Panc1 (cell line): ENCODE results near the gene OR2F2. TPM values are rescaled to one million over a fixed set of nuclear protein-coding genes. Genes with fewer than 3 reads are reported as not detected.

ENCODE experiments used
- ATAC-seq: fragments of 200-7000 bp; cut with Tn5 transposase; 2 replicates; pipeline ENCODE4 v1.9.1; 2020; ENCODE audit warnings: mild to moderate bottlenecking, moderate library complexity
- BruUV-seq: library from RNA; stranded (reverse); fragments of 400-500 nt; replicated peaks from 2 replicates; lab custom pipeline; 2021; lab: Mats Ljungman, UMichigan
- CTCF ChIA-PET: fragments of 300-600 bp; sonication (Branson Sonifier 250); formaldehyde crosslinking; loops from one replicate; lab custom pipeline; 2022; ENCODE audit warnings: antibody characterized with exemption; lab: Charles Lee
- POLR2A ChIA-PET: fragments of 300-600 bp; sonication (Branson Sonifier 250); formaldehyde crosslinking; loops from one replicate; lab custom pipeline; 2022; ENCODE audit warnings: antibody characterized with exemption; lab: Charles Lee
- DNase-seq: peaks from one replicate; pipeline ENCODE4 v3.0.0-alpha.2; 2010; ENCODE audit warnings: low read depth, low spot score
- H3K27ac ChIP-seq: 2 replicates; pipeline ENCODE4 v1.5.1; 2011; ENCODE audit warnings: mild to moderate bottlenecking, low read length, inconsistent platforms
- H3K27me3 ChIP-seq: fragments of 200-500 bp; sonication (Bioruptor generic); 2 replicates; pipeline ENCODE4 v1.6.0; 2014; ENCODE audit warnings: low read length, inconsistent platforms; ENCODE audit not compliant: control insufficient read depth, insufficient read depth
- H3K36me3 ChIP-seq: fragments of 200-500 bp; sonication (Bioruptor generic); 2 replicates; pipeline ENCODE4 v1.5.1; 2014; ENCODE audit warnings: inconsistent platforms, mild to moderate bottlenecking, low read length, moderate library complexity; ENCODE audit not compliant: control insufficient read depth, insufficient read depth
- H3K4me1 ChIP-seq: 2 replicates; pipeline ENCODE4 v1.5.1; 2011; ENCODE audit warnings: inconsistent platforms, mild to moderate bottlenecking, low read length, moderate library complexity; ENCODE audit not compliant: control insufficient read depth, insufficient read depth
- H3K4me3 ChIP-seq, 2 experiments: 2 replicates each; pipeline ENCODE4 v1.5.1; 2011 to 2012; ENCODE audit warnings: low read depth in 2 of 2, low read length in 2 of 2, mild to moderate bottlenecking in 2 of 2, inconsistent platforms in 1 of 2, moderate library complexity in 1 of 2
- H3K9me3 ChIP-seq: fragments of 200-500 bp; sonication (Bioruptor generic); 2 replicates; pipeline ENCODE4 v1.5.1; 2014; ENCODE audit warnings: low read depth, mild to moderate bottlenecking, inconsistent platforms, low read length, moderate library complexity; ENCODE audit not compliant: control insufficient read depth, insufficient read depth
- POLR2AphosphoS5 ChIP-seq: IDR thresholded peaks from 2 replicates; pipeline ENCODE4 v1.6.1; 2012; ENCODE audit warnings: mild to moderate bottlenecking, low read depth, low read length, moderate library complexity
- SIN3A ChIP-seq: IDR thresholded peaks from 2 replicates; pipeline ENCODE4 v1.6.1; 2012; ENCODE audit warnings: low read depth, mild to moderate bottlenecking, low read length, moderate library complexity, borderline replicate concordance; ENCODE audit not compliant: insufficient read depth
- TCF7L2 ChIP-seq: IDR thresholded peaks from 2 replicates; pipeline ENCODE4 v1.6.1; 2011; ENCODE audit warnings: mild to moderate bottlenecking, low read depth, low read length, inconsistent platforms
- in situ Hi-C: cut with HindIII; loops from 2 replicates; pipeline ENCODE4 v1.10.0; 2016; ENCODE audit warnings: low sequenced_read_pairs, low pct_unique_long_range_greater_than_20kb
- intact Hi-C: fragments of 100-400 bp; cut with micrococcal nuclease; formaldehyde crosslinking; loops from one replicate; pipeline ENCODE4 v1.10.0; 2022; ENCODE audit not compliant: unreplicated experiment
- total RNA-seq: library from RNA; stranded (reverse); gene quantifications from one replicate; pipeline ENCODE4 v1.2.1, GENCODE V29; 2021; ENCODE audit not compliant: unreplicated experiment
- TF ChIP-seq, protein P1 (sequence below), 2 experiments: IDR thresholded peaks; 2 replicates each; pipeline ENCODE4 v1.6.1; 2011 to 2012; ENCODE audit warnings: low read depth in 2 of 2, control low read depth in 1 of 2, low read length in 1 of 2, mild to moderate bottlenecking in 1 of 2, moderate library complexity in 1 of 2; ENCODE audit not compliant: insufficient read depth in 1 of 2
- TF ChIP-seq, protein P2 (sequence below): fragments of 450-650 bp; IDR thresholded peaks from 2 replicates; pipeline ENCODE4 v1.5.1; 2017; ENCODE audit warnings: mild to moderate bottlenecking

The OR2F2 gene
- total RNA-seq, 1 experiment from 2014 or later, result not detected

DNA sequence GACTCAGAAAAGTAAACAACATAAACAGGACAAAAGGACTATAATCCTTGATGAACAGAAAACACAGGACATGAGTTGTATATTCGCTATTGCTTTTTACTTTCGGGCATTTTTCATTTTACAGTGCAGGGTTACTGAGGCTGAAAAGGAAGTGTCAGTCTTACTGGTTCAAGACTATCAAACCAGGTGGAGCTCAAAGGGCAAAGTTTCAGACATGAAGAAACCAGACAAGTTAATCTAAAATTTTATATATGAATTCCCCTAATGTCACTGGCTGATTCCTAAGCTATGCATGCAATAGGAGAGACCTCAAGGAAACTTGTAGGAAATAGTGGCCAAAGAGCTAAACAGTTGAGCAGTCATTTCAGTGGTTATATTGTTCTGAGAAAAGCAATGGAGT, 44.5 kb upstream of the OR2F2 start:
- BruUV-seq, result TSS peak; percentile 3
- in situ Hi-C loops, result no loop called here
- no peak for ATAC-seq
- Histone ChIP-seq H3K9me3 (peaks cover 44% of the 10 kb centered on the region), H3K27ac (no peak overlapping the region), H3K4me1 (no peaks in the 10 kb centered on the region), H3K4me3 (no peak overlapping the region), H3K36me3 (no peaks in the 10 kb centered on the region), H3K27me3 (no peaks in the 10 kb centered on the region)
- intact Hi-C loops, result no loop called here
- TF ChIP-seq POLR2AphosphoS5 (no peak), TCF7L2 (no peak), SIN3A (no peak)
- TF ChIP-seq, protein P1, sequence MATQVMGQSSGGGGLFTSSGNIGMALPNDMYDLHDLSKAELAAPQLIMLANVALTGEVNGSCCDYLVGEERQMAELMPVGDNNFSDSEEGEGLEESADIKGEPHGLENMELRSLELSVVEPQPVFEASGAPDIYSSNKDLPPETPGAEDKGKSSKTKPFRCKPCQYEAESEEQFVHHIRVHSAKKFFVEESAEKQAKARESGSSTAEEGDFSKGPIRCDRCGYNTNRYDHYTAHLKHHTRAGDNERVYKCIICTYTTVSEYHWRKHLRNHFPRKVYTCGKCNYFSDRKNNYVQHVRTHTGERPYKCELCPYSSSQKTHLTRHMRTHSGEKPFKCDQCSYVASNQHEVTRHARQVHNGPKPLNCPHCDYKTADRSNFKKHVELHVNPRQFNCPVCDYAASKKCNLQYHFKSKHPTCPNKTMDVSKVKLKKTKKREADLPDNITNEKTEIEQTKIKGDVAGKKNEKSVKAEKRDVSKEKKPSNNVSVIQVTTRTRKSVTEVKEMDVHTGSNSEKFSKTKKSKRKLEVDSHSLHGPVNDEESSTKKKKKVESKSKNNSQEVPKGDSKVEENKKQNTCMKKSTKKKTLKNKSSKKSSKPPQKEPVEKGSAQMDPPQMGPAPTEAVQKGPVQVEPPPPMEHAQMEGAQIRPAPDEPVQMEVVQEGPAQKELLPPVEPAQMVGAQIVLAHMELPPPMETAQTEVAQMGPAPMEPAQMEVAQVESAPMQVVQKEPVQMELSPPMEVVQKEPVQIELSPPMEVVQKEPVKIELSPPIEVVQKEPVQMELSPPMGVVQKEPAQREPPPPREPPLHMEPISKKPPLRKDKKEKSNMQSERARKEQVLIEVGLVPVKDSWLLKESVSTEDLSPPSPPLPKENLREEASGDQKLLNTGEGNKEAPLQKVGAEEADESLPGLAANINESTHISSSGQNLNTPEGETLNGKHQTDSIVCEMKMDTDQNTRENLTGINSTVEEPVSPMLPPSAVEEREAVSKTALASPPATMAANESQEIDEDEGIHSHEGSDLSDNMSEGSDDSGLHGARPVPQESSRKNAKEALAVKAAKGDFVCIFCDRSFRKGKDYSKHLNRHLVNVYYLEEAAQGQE (IDR thresholded peaks at IDR 0.05; ENCODE audit: insufficient read depth in 1 of 2, low read depth in 2 of 2, low read length in 1 of 2), result no peak
- TF ChIP-seq, protein P2, sequence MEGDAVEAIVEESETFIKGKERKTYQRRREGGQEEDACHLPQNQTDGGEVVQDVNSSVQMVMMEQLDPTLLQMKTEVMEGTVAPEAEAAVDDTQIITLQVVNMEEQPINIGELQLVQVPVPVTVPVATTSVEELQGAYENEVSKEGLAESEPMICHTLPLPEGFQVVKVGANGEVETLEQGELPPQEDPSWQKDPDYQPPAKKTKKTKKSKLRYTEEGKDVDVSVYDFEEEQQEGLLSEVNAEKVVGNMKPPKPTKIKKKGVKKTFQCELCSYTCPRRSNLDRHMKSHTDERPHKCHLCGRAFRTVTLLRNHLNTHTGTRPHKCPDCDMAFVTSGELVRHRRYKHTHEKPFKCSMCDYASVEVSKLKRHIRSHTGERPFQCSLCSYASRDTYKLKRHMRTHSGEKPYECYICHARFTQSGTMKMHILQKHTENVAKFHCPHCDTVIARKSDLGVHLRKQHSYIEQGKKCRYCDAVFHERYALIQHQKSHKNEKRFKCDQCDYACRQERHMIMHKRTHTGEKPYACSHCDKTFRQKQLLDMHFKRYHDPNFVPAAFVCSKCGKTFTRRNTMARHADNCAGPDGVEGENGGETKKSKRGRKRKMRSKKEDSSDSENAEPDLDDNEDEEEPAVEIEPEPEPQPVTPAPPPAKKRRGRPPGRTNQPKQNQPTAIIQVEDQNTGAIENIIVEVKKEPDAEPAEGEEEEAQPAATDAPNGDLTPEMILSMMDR, result no peak
- no peak for DNase-seq
- ChIA-PET CTCF (interaction anchor here (0.9 kb wide), 1 partner anchor 10 kb away, joined by 3 read pairs; no protein-coding TSS in a partner anchor), POLR2A (no interaction called here)

DNA sequence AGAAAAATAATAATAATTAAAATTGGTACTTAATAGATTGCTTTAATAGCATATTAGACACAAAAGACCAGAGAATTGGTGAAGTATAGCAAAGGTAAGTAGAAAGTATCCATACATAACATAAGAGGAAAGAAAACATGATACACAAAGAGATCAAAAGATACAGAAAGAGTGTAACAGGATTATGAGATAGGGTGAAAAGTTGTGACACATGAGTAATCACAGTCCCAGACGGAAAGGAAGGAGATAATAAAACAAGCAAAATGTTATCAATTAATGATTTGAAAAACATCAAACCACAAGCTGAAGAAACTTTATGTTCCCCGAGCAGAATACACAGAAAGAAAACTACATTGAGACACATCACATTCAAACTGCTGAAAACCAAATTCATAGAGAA, 43.6 kb upstream of the OR2F2 start:
- Histone ChIP-seq H3K4me1 (no peaks in the 10 kb centered on the region), H3K27ac (no peak overlapping the region), H3K9me3 (peaks cover 44% of the 10 kb centered on the region), H3K27me3 (no peaks in the 10 kb centered on the region), H3K4me3 (no peak overlapping the region), H3K36me3 (no peaks in the 10 kb centered on the region)
- ATAC-seq (no peak), DNase-seq (no peak)
- intact Hi-C loops (no loop called here), in situ Hi-C loops (no loop called here)
- no TSS peak for BruUV-seq
- ChIA-PET CTCF (no interaction called here), POLR2A (no interaction called here)
- TF ChIP-seq POLR2AphosphoS5 (no peak), SIN3A (no peak), TCF7L2 (no peak)
- TF ChIP-seq, protein P2, result no peak
- TF ChIP-seq, protein P1 (IDR thresholded peaks at IDR 0.05; ENCODE audit: insufficient read depth in 1 of 2, low read depth in 2 of 2, low read length in 1 of 2), result no peak
